Measurements from ENCODE around the gene XPA.

GRCh38 chr9:97742545-97742944, 45.4 kb upstream of the XPA start:
- TF ChIP-seq STAT3 (IDR thresholded peaks at IDR 0.05; ENCODE audit: low read depth, low read length) (no peak), EP300 (IDR thresholded peaks at IDR 0.05; ENCODE audit: borderline replicate concordance in 1 of 2, control insufficient read depth in 1 of 2, low read depth in 2 of 2, low read length in 2 of 2) (no peak), CREB1 (IDR thresholded peaks at IDR 0.05; ENCODE audit: low read depth) (no peak), JUND (IDR thresholded peaks at IDR 0.05; ENCODE audit: low read depth, low read length) (no peak), MAX (IDR thresholded peaks at IDR 0.05; ENCODE audit: low read depth, low read length) (no peak), CTCF (IDR thresholded peaks at IDR 0.05 in 2 of 3, conservative IDR thresholded peaks at IDR 0.05 in 1 of 3; ENCODE audit: control insufficient read depth in 2 of 3, extremely low read depth in 1 of 3, insufficient read depth in 1 of 3, low read depth in 3 of 3, low read length in 3 of 3) (no peak), YY1 (IDR thresholded peaks at IDR 0.05; ENCODE audit: low read depth, low read length) (no peak), MTA3 (IDR thresholded peaks at IDR 0.05; ENCODE audit: borderline replicate concordance, low read length) (no peak)

All from GM12878 (cell line).